Tibial artery (tissue), 4 donors: Measurements from ENCODE around the gene SAYSD1.

Source experiments
- DNase-seq, 2 donors: peaks; one replicate each; pipeline ENCODE4 v3.0.0-alpha.2; 2019
- H3K27ac ChIP-seq, 2 donors: fragments of 200-600 bp; sonication (generic) in 1 of 2; 1 replicate in 1 of 2; 2 replicates in 1 of 2; pipeline ENCODE4 v1.5.1; 2018 to 2019; ENCODE audit warnings: mild to moderate bottlenecking in 1 of 2
- H3K27me3 ChIP-seq, 2 donors: fragments of 200-600 bp; sonication (generic) in 1 of 2; one replicate each; pipeline versions ENCODE4 v1.5.1 to v1.6.0; 2016 to 2019
- H3K36me3 ChIP-seq, 3 donors: fragments of 200-600 bp; sonication (generic) in 2 of 3; one replicate each; pipeline ENCODE4 v1.5.1; 2016 to 2019; ENCODE audit warnings: mild to moderate bottlenecking in 2 of 3
- H3K4me1 ChIP-seq, 4 donors: fragments of 200-600 bp; sonication (generic) in 2 of 4; 1 replicate in 3 of 4; 2 replicates in 1 of 4; pipeline ENCODE4 v1.5.1; 2016 to 2019
- H3K4me3 ChIP-seq, 2 donors: fragments of 200-600 bp; sonication (generic) in 1 of 2; 1 replicate in 1 of 2; 2 replicates in 1 of 2; pipeline ENCODE4 v1.5.1; 2018 to 2019; ENCODE audit warnings: mild to moderate bottlenecking in 2 of 2
- H3K9me3 ChIP-seq, 3 donors: fragments of 200-600 bp; sonication (generic) in 1 of 3; one replicate each; pipeline ENCODE4 v1.5.1; 2016 to 2019
- CTCF ChIP-seq, 2 experiments: fragments of 200-600 bp in 1 of 2; fragments of 450-650 bp in 1 of 2; IDR thresholded peaks; one replicate each; pipeline ENCODE4 v1.5.1; 2017 to 2019; ENCODE audit warnings: antibody characterized with exemption in 2 of 2, mild to moderate bottlenecking in 1 of 2, moderate library complexity in 1 of 2
- intact Hi-C: fragments of 100-400 bp; cut with DNase I; formaldehyde crosslinking; loops from one replicate; pipeline ENCODE4 v1.15.0; 2023; ENCODE audit warnings: low total_unique reads

Gene SAYSD1

GRCh38 chr6:39118921-39119320, 3.9 kb upstream of the SAYSD1 start:
- no peak for DNase-seq
- no peak overlapping the region for H3K4me3 ChIP-seq
- no peaks in the 10 kb centered on the region for H3K9me3 ChIP-seq
- H3K4me1 ChIP-seq: peaks cover 0 to 11% (median 5%) of the 10 kb centered on the region in 4 donors
- H3K27me3 ChIP-seq: no peaks in the 10 kb centered on the region
- TF ChIP-seq CTCF (IDR thresholded peaks at IDR 0.05): no peak
- no peaks in the 10 kb centered on the region for H3K36me3 ChIP-seq
- intact Hi-C loops: no loop called here
- no peak overlapping the region for H3K27ac ChIP-seq

DNA sequence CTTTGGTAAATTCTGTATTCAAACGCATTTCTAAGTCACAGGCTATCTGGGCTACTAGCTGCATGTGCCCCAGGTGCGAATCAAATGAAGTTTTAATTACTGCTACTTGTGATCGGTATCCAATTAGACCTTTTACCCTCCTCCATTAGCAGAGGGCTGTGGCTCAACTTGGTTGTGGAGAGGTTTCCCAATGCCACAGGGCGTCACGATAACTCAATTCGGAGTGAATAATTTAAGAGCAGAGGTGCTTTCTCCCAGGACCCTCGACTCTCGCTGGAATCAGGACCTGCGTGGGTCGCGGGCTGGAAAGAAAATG, 640 bp downstream of the SAYSD1 start:
- H3K27ac ChIP-seq: peak overlapping the region; percentile 90 to 95
- H3K9me3 ChIP-seq: no peaks in the 10 kb centered on the region
- peaks cover 0 to 21% (median 16%) of the 10 kb centered on the region in 3 donors for H3K36me3 ChIP-seq
- TF ChIP-seq CTCF (IDR thresholded peaks at IDR 0.05): peak in 1 of 2 experiments; percentile 7
- H3K27me3 ChIP-seq: no peaks in the 10 kb centered on the region
- peaks cover 0 to 19% (median 6%) of the 10 kb centered on the region in 4 donors for H3K4me1 ChIP-seq
- DNase-seq: no peak
- H3K4me3 ChIP-seq: peak overlapping the region; percentile 75
- intact Hi-C loops: no loop called here

DNA sequence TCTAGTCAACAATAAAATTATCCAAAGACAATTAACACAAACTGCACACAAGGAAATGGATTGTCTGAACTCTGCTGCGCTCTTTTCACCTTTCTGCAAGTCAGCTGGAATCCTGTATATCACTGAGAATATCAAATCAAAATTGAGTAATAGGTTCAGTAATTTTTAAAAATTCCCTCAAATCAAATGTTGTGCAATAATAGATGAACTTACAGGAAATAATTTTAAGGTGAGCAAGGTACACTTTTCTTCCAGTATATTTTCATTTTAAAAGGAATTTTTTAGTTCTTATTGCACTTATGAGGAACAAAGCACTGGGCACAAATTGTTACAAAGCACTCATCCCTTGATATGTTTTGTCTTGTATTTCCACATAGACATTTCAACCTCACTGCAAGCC, 1.2 kb downstream of the SAYSD1 start:
- Histone ChIP-seq H3K4me1 (peaks cover 0 to 19% (median 6%) of the 10 kb centered on the region in 4 donors), H3K9me3 (no peaks in the 10 kb centered on the region), H3K27me3 (no peaks in the 10 kb centered on the region), H3K27ac (peak overlapping the region in 1 of 2 donors; percentile 95), H3K4me3 (peak overlapping the region; percentile 75), H3K36me3 (peaks cover 3 to 26% (median 21%) of the 10 kb centered on the region in 3 donors)
- DNase-seq: no peak
- intact Hi-C loops: no loop called here
- TF ChIP-seq CTCF (IDR thresholded peaks at IDR 0.05): no peak

- Histone ChIP-seq H3K4me3 (no peak overlapping the region), H3K27ac (no peak overlapping the region), H3K36me3 (peaks cover 3 to 27% (median 21%) of the 10 kb centered on the region in 3 donors), H3K9me3 (no peaks in the 10 kb centered on the region), H3K27me3 (no peaks in the 10 kb centered on the region), H3K4me1 (peaks cover 0 to 19% (median 6%) of the 10 kb centered on the region in 4 donors)
- TF ChIP-seq CTCF (IDR thresholded peaks at IDR 0.05): no peak
- intact Hi-C loops: no loop called here
- DNase-seq: no peak
These were observed 3.7 kb downstream of the SAYSD1 start for GRCh38 chr6:39111280-39111679.

GRCh38 chr6:39108041-39108839, 6.7 kb downstream of the SAYSD1 start:
- Histone ChIP-seq H3K4me3 (no peak overlapping the region), H3K9me3 (no peaks in the 10 kb centered on the region), H3K27me3 (no peaks in the 10 kb centered on the region), H3K27ac (no peak overlapping the region), H3K36me3 (peaks cover 18 to 51% (median 41%) of the 10 kb centered on the region in 3 donors), H3K4me1 (peaks cover 0 to 1% (median 0%) of the 10 kb centered on the region in 4 donors)
- no peak for TF ChIP-seq CTCF (IDR thresholded peaks at IDR 0.05)
- intact Hi-C loops: no loop called here
- DNase-seq: no peak
